GDM1 (cell line): ENCODE measurements around the gene HNMT.

Experiments used
- DNase-seq: peaks from one replicate; lab custom pipeline; 2025; lab: John Stamatoyannopoulos, UW

Gene HNMT

DNA sequence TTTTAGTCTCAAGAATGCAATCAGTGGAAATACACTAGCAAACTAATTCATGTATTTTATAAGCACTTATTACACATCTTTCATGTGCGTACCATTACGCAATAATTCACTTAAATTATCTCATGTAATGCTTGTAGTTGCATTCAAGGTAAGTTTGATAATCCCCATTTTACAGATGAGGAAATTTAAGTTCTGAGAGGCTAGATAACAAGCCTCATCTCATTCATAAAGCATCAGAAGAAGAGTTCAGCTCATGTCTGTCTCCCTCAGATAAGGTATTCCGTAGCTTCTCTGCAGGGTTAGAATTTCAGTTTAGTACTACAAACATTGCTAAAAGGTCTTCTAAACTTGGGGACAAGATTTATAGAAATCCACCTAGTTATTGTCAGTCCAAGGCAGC is 47.8 kb downstream of the HNMT start:
- DNase-seq, result no peak

- DNase-seq, result no peak
These were observed 48.7 kb downstream of the HNMT start for GRCh38 chr2:138012968-138013367.

GRCh38 chr2:138013639-138014038 is 49.4 kb downstream of the HNMT start:
- no peak for DNase-seq

DNA sequence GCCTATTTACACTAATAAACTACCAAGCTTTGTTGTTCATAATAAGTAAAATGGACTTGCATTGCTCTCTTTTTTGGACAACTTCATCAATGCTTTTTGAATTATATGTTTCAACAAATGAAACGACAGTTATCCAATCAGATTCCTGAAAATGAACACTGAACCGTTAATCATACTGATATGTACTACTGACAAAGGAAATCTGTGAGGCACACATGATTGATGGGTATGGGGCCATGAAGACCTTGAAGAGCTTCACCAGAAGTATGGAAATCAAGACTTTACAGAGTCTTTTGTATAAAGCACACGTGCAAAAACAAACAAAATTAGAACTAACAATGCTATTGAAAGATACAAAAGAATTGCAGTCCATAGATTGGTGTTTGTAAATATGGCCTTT is 51.2 kb downstream of the HNMT start:
- no peak for DNase-seq

GRCh38 chr2:138016351-138017087 is 52.2 kb downstream of the HNMT start:
- DNase-seq, result no peak

GRCh38 chr2:138017824-138018223 is 53.6 kb downstream of the HNMT start:
- DNase-seq, result no peak

DNA sequence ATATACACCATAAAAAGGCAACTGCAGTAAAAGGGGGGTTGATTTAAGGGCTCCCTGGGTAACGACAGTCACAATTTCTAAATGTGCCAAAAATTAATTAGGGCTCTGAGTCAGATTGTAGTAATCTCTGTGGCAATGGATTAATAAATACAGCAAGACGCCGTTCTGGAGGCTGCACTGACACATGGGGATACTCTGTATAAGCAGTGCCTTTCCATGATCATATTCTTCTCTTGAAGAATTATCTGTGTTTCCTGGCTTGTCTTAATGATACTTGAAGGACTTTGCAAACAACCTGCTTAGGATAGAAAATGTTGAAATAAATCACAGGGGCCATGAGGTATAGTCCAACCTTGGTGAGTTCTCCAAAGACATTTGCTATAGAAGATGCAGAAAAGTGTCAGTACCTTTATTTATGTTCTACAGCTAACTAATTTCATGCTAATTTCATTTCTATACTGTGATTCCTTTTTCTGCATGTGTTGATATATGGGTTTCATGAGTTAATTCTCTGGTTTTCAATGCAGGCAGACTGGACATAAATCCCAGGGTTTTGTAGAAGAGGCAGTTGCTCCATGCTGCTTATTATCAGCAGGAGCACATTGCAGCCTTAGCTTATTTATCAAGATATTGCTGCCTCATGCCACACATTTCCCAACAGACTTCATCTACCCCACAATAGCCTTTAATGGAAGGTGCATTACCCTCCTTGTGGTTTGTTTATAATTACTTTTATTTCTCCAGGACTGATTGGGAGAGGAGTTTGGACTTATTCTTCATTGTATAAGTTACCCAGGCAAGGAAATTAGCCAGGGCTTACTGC is 54.8 kb downstream of the HNMT start:
- no peak for DNase-seq

DNA sequence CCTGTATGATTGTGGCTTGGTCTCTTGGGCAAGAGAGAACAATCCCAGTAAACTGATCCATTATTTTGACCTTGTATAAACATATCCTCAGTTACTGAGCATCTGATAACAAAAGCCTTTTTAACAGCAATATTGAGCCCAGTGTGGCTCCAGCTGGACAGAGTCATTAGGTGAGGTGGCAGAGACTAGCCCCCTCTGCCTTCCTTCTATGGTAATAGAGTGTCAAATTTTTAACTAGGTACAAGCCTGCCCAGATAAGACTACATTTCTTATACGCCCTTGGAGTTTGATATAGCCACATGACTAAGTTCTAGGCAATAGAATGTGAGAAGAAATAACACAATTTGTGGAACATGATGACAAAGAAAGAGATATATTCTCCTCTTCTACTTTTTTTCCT is 56.2 kb downstream of the HNMT start:
- DNase-seq, result no peak

- DNase-seq, result no peak
These were observed 56.9 kb downstream of the HNMT start for GRCh38 chr2:138021154-138021553.

DNA sequence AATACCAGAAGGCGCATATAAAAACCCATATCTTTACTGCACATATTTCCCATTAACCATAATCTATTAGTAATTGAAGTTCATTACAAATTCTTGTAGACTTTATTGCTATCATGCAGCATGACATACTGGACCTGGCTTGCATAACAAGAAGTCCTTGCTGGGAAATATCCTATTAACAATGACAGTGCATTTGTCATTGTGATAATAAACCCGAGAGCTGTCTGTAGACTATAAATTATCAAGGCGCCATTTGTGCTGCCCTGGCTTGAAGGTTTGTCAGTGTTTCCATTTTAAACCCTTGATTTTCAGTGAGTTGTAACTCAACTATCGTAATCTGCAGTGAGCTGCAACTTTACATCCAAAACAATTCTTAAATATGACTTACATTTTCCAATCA is 59.0 kb downstream of the HNMT start:
- DNase-seq, result no peak

DNA sequence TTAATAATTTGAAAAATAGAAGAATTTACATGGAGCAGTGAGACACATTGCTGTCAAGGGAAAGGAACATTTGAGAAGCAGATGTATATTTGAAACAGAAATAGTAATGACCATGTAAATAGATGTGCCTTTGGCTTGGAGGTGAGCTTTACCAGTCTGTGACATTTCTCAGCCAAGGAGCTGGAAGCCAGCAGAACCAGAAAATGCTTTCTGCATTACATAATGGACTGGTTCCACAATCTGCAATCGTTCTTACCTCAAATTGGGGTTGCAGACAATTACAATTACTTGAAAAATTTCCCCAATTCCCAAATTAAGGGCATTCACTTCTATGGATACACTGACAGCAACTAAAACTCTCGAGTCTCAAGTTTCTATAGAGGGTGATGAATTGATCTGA is 59.7 kb downstream of the HNMT start:
- DNase-seq, result no peak

- no peak for DNase-seq
These were observed 62.1 kb downstream of the HNMT start for GRCh38 chr2:138026111-138027020.

DNA sequence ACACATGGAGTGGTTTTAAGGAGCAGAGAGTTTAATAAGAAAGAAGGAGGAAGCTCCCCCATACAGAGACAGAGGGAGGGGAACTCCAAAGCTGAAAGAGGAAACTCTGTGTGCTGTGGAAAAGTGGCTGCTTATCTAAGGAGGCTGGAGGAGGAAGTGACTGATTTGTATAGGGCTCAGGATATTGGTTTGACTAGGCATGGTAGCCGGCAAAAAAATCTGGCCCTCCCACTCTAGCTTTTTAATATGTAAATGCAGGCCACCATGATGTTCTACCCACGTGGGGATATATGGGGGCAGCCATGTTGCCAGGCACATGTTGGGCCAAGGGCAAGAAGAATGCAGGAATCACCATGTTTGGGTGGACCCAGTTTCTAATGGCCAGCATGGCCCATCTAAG is 64.3 kb downstream of the HNMT start:
- peak; percentile 48 for DNase-seq

DNA sequence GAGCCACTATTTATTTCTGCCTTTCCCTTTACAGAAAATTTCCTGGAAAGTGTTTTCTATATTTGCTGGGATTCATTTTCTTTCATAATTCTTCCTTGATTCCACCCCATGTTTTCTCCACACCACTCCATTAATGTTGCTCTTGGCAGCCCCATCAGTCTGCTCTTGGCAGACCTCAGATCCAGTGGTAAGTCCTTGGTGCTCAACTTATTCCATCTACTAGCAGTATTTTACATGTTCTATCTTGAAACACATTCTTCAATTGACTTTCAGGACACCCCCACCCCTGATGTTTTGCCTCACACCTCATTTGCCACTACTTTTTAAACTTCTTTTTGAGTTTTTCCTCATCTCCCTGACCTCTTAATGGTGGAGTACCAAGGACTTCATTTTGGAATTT is 65.0 kb downstream of the HNMT start:
- no peak for DNase-seq

DNA sequence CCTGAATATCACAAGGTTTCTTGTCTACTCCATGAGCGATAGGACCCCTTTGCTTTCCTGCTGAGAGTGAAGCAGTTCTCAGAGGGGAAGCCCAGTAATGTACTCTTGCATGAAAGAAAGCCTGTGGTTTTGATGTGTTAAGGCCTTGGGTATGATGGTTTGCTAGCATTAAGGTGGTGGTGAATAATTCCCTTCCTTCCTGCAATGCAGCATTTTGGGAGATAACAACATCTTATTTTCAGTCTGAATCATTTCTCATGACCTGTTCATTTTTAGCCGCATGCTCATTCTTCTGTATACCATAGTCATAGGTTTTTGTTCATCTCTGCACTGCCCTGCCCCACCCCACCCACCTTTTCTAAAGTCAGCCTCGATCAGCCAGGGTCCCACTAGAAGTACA is 66.2 kb downstream of the HNMT start:
- DNase-seq, result no peak

DNA sequence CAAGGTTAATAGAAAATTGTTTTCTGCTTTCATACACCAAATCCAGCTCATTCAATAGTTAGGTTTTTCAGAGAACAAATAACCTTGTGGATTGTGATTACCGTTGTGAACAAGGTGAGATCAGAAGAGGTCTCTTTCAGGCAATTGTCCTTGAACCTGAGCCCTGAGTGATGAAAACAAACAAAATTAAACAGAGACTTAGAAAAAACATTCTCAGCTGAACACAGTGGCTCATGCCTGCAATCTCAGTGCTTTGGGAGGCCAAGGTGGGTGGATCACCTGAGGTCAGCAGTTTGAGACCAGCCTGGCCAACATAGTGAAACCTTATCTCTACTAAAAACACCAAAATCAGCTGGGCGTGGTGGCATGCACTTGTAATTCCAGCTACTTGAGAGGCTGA is 68.1 kb downstream of the HNMT start:
- no peak for DNase-seq

DNA sequence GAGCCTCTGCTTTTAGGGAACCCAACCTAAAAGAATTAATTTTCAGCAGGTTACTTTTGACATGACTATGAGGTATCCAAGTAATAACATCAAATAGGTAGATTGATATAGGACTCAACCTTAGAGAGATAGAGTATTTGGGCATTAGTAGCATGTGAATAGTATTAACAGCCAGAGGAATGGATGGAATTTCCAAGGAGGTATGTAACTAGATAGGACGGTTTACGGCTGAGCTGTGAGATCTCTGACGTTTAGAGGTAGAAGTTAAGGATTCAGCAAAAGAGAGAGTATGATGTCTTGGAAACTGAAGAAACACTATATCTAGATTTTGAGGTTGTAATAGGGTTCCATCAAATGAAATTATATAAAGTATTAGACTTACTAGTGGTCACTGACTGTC is 70.3 kb downstream of the HNMT start:
- DNase-seq, result no peak

- DNase-seq, result no peak
These were observed 71.4 kb downstream of the HNMT start for GRCh38 chr2:138035608-138036217.

DNA sequence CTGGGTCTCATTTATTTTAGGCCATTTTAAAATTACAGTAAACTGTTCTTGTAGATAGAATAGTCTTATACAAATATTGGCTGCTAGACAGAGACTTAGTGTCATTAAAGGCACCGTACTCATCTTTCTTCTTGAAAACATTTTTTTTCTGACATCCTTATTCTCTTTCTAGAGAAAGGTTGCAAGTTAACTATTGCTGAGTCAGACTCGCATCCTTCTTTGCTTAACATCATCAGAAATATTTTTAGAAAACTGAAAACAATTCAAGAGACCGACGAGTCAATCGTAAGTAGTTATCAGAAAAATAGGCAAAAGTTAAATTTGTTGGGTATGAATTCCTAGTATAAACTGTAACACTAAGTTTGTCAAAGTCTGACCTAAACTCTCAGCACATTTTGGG is 72.2 kb downstream of the HNMT start:
- no peak for DNase-seq

GRCh38 chr2:138037090-138037489 is 72.8 kb downstream of the HNMT start:
- DNase-seq, result no peak

GRCh38 chr2:138040616-138041015 is 76.3 kb downstream of the HNMT start:
- no peak for DNase-seq

GRCh38 chr2:138042311-138042710 is 78.0 kb downstream of the HNMT start:
- no peak for DNase-seq
